EL (cell line): ENCODE data around the gene ZC3HAV1L.
"Not testable (repeated sequence)": the region's sequence is repeated elsewhere in the genome, so short reads cannot be mapped to it uniquely, and the experiment has no call there.

Experiments
- DNase-seq: peaks from one replicate; pipeline ENCODE4 v3.0.0-alpha.2; 2016

The ZC3HAV1L gene

GRCh38 chr7:139035586-139036353 is at the start of gene ZC3HAV1L:
Gene ZC3HAV1L, minus strand, starts transcription at chr7:139036042. Its CDS starts 25 bp downstream, at chr7:139036017.
- peak; percentile 69 for DNase-seq

GRCh38 chr7:139084709-139085108 is 48.9 kb upstream of the ZC3HAV1L start:
- DNase-seq, result no peak

GRCh38 chr7:139081584-139081983 is 45.7 kb upstream of the ZC3HAV1L start:
- no peak for DNase-seq

GRCh38 chr7:139080905-139081304 is 45.1 kb upstream of the ZC3HAV1L start:
- DNase-seq, result no peak

GRCh38 chr7:139079861-139080260 is 44.0 kb upstream of the ZC3HAV1L start:
- DNase-seq, result no peak

- no peak for DNase-seq
Measured at GRCh38 chr7:139078911-139079310, 43.1 kb upstream of the ZC3HAV1L start.

GRCh38 chr7:139078399-139078798 is 42.6 kb upstream of the ZC3HAV1L start:
- peak; percentile 52 for DNase-seq

GRCh38 chr7:139077706-139078105 is 41.9 kb upstream of the ZC3HAV1L start:
- DNase-seq, result not testable (repeated sequence)

- no peak for DNase-seq
Measured at GRCh38 chr7:139075871-139076686, 40.2 kb upstream of the ZC3HAV1L start.

GRCh38 chr7:139075031-139075652 is 39.3 kb upstream of the ZC3HAV1L start:
- DNase-seq, result peak; percentile 80

GRCh38 chr7:139072796-139073195 is 37.0 kb upstream of the ZC3HAV1L start:
- DNase-seq, result no peak

- DNase-seq, result no peak
Measured at GRCh38 chr7:139071680-139072079, 35.8 kb upstream of the ZC3HAV1L start.

- DNase-seq, result no peak
Measured at GRCh38 chr7:139068544-139069399, 32.9 kb upstream of the ZC3HAV1L start.

- DNase-seq, result no peak
Measured at GRCh38 chr7:139066315-139066714, 30.5 kb upstream of the ZC3HAV1L start.

GRCh38 chr7:139065323-139065722 is 29.5 kb upstream of the ZC3HAV1L start:
- no peak for DNase-seq

GRCh38 chr7:139061416-139061815 is 25.6 kb upstream of the ZC3HAV1L start:
- DNase-seq, result no peak

- DNase-seq, result no peak
Measured at GRCh38 chr7:139060695-139061237, 24.9 kb upstream of the ZC3HAV1L start.

- DNase-seq, result no peak
Measured at GRCh38 chr7:139059905-139060304, 24.1 kb upstream of the ZC3HAV1L start.

- no peak for DNase-seq
Measured at GRCh38 chr7:139058943-139059342, 23.1 kb upstream of the ZC3HAV1L start.

- DNase-seq, result no peak
Measured at GRCh38 chr7:139055674-139056073, 19.8 kb upstream of the ZC3HAV1L start.

- DNase-seq, result not testable (repeated sequence)
Measured at GRCh38 chr7:139054656-139055055, 18.8 kb upstream of the ZC3HAV1L start.

GRCh38 chr7:139054101-139054500 is 18.3 kb upstream of the ZC3HAV1L start:
- no peak for DNase-seq
